ENCODE measurements around the gene RFTN1. TPM values are rescaled to one million over a fixed set of nuclear protein-coding genes. Genes with fewer than 3 reads are reported as not detected.

Gene RFTN1
- total and polyA plus RNA-seq, 2 donors (not counting 1 experiment from before 2014, with no cell fraction given), result 32.4 to 156 TPM

GRCh38 chr3:16378415-16378814 is 135.1 kb downstream of the RFTN1 start:
- H3K4me1 Mint-ChIP-seq, result peaks cover 90% of the 10 kb centered on the region
- WGBS (ENCODE audit: insufficient coverage), result no CpG with 5 or more reads among the region's 3 CpGs
- intact Hi-C loops (cut with micrococcal nuclease), result no loop called here
- peaks cover 43% of the 10 kb centered on the region for H3K79me2 ChIP-seq (ENCODE audit: control insufficient read depth, insufficient read depth, low read length)
- H3K9ac ChIP-seq (ENCODE audit: low read length), result no peak overlapping the region
- peak overlapping the region in 1 of 5 experiments; percentile 4 for H3K4me3 ChIP-seq (ENCODE audit: control extremely low read depth in 1 of 5, extremely low read depth in 1 of 5, insufficient read depth in 1 of 5, low read depth in 2 of 5, low read length in 4 of 5)
- peak overlapping the region; percentile 59 for H3K4me3 Mint-ChIP-seq
- peaks cover 81 to 85% of the 10 kb centered on the region in 2 donors for H3K4me1 ChIP-seq (ENCODE audit: control insufficient read depth in 2 of 2, insufficient read depth in 2 of 2, low read length in 2 of 2)
- no peaks in the 10 kb centered on the region for H3K9me3 Mint-ChIP-seq (ENCODE audit: insufficient read depth)
- no peak overlapping the region for H3K27ac Mint-ChIP-seq
- H2AFZ ChIP-seq (ENCODE audit: insufficient read depth, low read depth, low read length, poor library complexity, severe bottlenecking), result no peak overlapping the region
- H3K27me3 ChIP-seq (replicated peaks in 1 of 4; ENCODE audit: control extremely low read depth in 1 of 4, control insufficient read depth in 3 of 4, insufficient read depth in 4 of 4, low read length in 3 of 4), result no peaks in the 10 kb centered on the region
- H3K36me3 ChIP-seq (replicated peaks in 1 of 2; ENCODE audit: control extremely low read depth in 1 of 2, control insufficient read depth in 1 of 2, extremely low read depth in 1 of 2, insufficient read depth in 2 of 2, low read length in 1 of 2), result no peaks in the 10 kb centered on the region
- peaks cover 0 to 14% (median 5%) of the 10 kb centered on the region in 3 donors for H3K9me3 ChIP-seq (ENCODE audit: control extremely low read depth in 1 of 3, control insufficient read depth in 2 of 3, insufficient read depth in 1 of 3, low read length in 2 of 3)
- ATAC-seq (ENCODE audit: low read depth) (no peak), DNase-seq (no peak)
- H3K27me3 Mint-ChIP-seq, result no peaks in the 10 kb centered on the region
- H4K20me1 ChIP-seq (ENCODE audit: control insufficient read depth, insufficient read depth, low read length, poor library complexity, severe bottlenecking), result no peaks in the 10 kb centered on the region
- peak overlapping the region; percentile 42 for H3K4me2 ChIP-seq (replicated peaks; ENCODE audit: low read depth, low read length, poor library complexity, severe bottlenecking)
- peak overlapping the region in 1 of 2 donors; percentile 87 for H3K27ac ChIP-seq (ENCODE audit: low read length in 2 of 2)
- POLR2A ChIA-PET, result interaction anchor here (0.7 kb wide), 1 partner anchor 451 kb away, joined by 3 read pairs; no protein-coding TSS in a partner anchor
- TF ChIP-seq EZH2 (IDR thresholded peaks at IDR 0.05; ENCODE audit: borderline replicate concordance, insufficient read depth, low read depth, low read length, poor library complexity, severe bottlenecking) (no peak), CTCF (IDR thresholded peaks at IDR 0.05) (no peak)
- CTCF ChIA-PET, result no interaction called here

DNA sequence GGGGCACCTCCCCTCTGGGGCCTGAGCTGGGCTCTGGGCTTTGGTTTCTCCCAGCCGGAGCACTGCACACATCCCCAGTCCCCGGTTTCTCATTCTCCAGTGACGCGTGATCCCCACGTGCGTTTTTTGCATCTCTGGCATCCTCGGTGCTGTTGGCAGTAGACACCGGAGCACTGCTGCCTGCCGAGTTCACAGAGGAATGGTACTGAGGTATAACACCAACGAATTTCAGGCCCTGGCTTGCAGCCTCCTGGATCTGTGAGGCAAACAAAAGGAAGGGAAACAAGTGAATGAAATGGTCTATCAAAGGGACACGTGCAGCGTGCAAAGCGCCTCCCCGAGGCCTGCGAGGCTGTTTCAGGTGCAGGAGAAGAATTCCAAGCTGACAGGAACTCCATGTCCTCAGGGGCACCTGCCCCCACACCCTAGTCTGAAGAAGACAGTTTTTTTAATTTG is 135.6 kb downstream of the RFTN1 start:
- WGBS (ENCODE audit: insufficient coverage), result 73% methylated on average over 10 of the region's 15 CpGs
- H3K9me3 ChIP-seq (ENCODE audit: control extremely low read depth in 1 of 3, control insufficient read depth in 2 of 3, insufficient read depth in 1 of 3, low read length in 2 of 3), result peaks cover 0 to 14% (median 5%) of the 10 kb centered on the region in 3 donors
- H3K9me3 Mint-ChIP-seq (ENCODE audit: insufficient read depth), result no peaks in the 10 kb centered on the region
- H3K27ac ChIP-seq (ENCODE audit: low read length in 2 of 2), result peak overlapping the region; percentile 25 to 87
- peak; percentile 24 for DNase-seq
- no peaks in the 10 kb centered on the region for H4K20me1 ChIP-seq (ENCODE audit: control insufficient read depth, insufficient read depth, low read length, poor library complexity, severe bottlenecking)
- CTCF ChIA-PET, result no interaction called here
- no peaks in the 10 kb centered on the region for H3K27me3 ChIP-seq (replicated peaks in 1 of 4; ENCODE audit: control extremely low read depth in 1 of 4, control insufficient read depth in 3 of 4, insufficient read depth in 4 of 4, low read length in 3 of 4)
- ATAC-seq (ENCODE audit: low read depth), result no peak
- H3K4me2 ChIP-seq (replicated peaks; ENCODE audit: low read depth, low read length, poor library complexity, severe bottlenecking), result peak overlapping the region; percentile 42
- H3K4me3 ChIP-seq (ENCODE audit: control extremely low read depth in 1 of 5, extremely low read depth in 1 of 5, insufficient read depth in 1 of 5, low read depth in 2 of 5, low read length in 4 of 5), result peak overlapping the region in 1 of 5 experiments; percentile 4
- peak overlapping the region; percentile 59 for H3K4me3 Mint-ChIP-seq
- intact Hi-C loops (cut with micrococcal nuclease), result no loop called here
- no peaks in the 10 kb centered on the region for H3K27me3 Mint-ChIP-seq
- H3K4me1 ChIP-seq (ENCODE audit: control insufficient read depth in 2 of 2, insufficient read depth in 2 of 2, low read length in 2 of 2), result peaks cover 84 to 88% of the 10 kb centered on the region in 2 donors
- no peak overlapping the region for H2AFZ ChIP-seq (ENCODE audit: insufficient read depth, low read depth, low read length, poor library complexity, severe bottlenecking)
- no peaks in the 10 kb centered on the region for H3K36me3 ChIP-seq (replicated peaks in 1 of 2; ENCODE audit: control extremely low read depth in 1 of 2, control insufficient read depth in 1 of 2, extremely low read depth in 1 of 2, insufficient read depth in 2 of 2, low read length in 1 of 2)
- TF ChIP-seq EZH2 (IDR thresholded peaks at IDR 0.05; ENCODE audit: borderline replicate concordance, insufficient read depth, low read depth, low read length, poor library complexity, severe bottlenecking) (no peak), CTCF (IDR thresholded peaks at IDR 0.05) (no peak)
- peaks cover 40% of the 10 kb centered on the region for H3K79me2 ChIP-seq (ENCODE audit: control insufficient read depth, insufficient read depth, low read length)
- POLR2A ChIA-PET, result interaction anchor here (0.7 kb wide), 1 partner anchor 451 kb away, joined by 3 read pairs; no protein-coding TSS in a partner anchor
- H3K27ac Mint-ChIP-seq, result peak overlapping the region; percentile 57
- peaks cover 92% of the 10 kb centered on the region for H3K4me1 Mint-ChIP-seq
- H3K9ac ChIP-seq (ENCODE audit: low read length), result no peak overlapping the region
